H4 (cell line): ENCODE data around the gene OPHN1. TPM values are rescaled to one million over a fixed set of nuclear protein-coding genes. Genes with fewer than 3 reads are reported as not detected.
"Not testable (repeated sequence)": the region's sequence is repeated elsewhere in the genome, so short reads cannot be mapped to it uniquely, and the experiment has no call there.

ENCODE experiments used
- DNase-seq: peaks from one replicate; pipeline ENCODE4 v3.0.0-alpha.2; 2015; ENCODE audit warnings: low spot score
- total RNA-seq: library from RNA; depleted of rRNA; stranded (reverse); fragments of >200 nt; shearing (Covaris generic); gene quantifications from 2 replicates; pipeline ENCODE4 v1.2.3, GENCODE V29; 2014

OPHN1 gene
- total RNA-seq, 1 experiment from 2014 or later, result 2.0 TPM

GRCh38 chrX:68421636-68422035 is 11.7 kb downstream of the OPHN1 start:
- DNase-seq, result no peak

DNA sequence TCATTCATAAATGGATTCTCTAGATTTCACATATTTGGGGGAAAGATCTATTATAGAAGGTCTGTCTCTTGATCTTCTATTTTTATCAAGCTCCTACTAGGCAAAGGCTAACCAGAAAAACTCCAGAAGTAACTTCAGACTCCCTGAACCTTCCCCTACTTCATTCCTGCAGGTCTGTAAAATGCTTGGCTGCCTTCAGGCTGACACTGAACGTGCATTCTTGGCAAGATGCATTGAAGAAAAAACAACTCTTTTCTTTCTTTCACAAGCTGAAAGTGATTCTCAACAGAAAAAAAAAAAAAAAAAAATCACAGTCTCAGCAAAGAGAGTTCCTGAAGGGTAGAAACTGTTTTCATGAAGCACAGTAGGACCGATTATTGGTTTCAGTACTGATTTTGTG is 12.7 kb downstream of the OPHN1 start:
- no peak for DNase-seq

- DNase-seq, result no peak
Observed at GRCh38 chrX:68419975-68420374, 13.3 kb downstream of the OPHN1 start.

DNA sequence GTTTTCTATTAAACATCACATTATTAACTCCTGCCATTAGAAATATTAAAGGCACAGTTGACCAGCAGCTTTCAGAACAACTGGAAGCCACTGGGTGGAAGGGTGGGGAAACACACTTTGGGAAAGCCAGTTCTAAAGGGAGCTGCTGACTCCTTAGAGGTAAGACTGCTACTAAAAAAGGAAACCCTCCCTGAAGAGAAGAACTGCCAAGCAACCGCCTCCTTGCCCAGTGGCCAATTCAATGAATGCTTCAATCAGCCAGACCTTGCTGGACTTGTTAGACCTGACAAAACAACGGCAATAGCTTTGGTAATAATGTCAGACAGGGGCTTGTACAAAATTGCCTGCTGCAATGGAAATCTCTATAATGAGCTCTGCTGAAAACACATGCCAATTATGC is 15.6 kb downstream of the OPHN1 start:
- DNase-seq, result no peak

- peak; percentile 70 for DNase-seq
Observed at GRCh38 chrX:68416592-68416991, 16.7 kb downstream of the OPHN1 start.

DNA sequence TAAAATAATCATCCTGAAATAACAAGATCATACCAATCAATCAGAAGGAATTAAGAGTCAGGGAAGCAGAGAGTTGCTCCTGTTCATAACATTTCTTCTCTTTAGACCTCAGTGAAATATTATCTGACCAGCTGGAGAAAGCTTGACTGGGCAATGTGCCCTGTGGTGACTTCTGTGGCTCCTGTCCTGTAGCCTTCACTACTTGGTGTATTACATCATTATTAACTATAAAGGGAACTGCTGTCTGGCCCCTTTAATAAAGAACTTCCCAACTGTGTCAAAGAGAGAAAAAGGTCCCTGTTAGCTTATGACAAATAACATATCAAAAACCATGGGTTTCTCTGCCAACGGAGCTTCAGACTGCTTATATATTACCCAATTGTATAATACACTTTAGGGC is 18.0 kb downstream of the OPHN1 start:
- DNase-seq, result peak; percentile 72

DNA sequence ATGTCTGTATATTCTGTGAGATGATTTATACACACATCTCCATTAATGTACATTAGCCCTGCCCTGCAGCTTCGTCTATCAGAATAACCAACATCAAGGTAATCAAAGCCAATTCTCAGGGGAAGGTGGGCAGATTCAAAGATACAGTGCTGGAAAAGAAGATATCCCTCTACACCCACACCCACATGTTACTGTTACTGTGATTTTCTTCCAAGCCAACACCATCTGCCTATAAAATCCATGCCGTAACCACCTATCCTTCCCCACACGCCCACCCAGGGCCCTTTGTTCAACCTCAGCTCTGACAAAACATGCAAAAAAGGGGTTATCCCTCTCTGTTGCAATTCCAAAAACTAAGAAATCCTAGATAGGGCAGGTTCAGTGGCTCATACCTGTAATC is 20.0 kb downstream of the OPHN1 start:
- no peak for DNase-seq

DNA sequence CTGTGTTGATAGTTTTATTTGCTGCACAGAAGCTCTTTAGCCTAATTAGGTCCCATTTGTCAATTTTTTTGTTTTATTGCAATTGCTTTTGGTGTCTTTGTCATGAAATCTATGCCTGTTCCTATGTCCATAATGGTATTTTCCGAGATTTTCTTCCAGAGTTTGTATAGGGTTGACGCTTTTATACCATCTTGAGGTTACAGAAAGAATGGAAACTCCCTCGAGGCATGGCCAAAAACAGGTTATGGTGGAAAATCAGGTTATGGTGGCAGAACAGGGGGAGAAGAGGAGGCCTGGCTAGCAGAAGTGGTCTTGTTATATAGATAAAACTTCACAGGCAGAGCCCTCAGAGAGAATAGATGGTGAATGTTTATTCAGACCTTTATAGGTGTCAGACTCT is 21.6 kb downstream of the OPHN1 start:
- DNase-seq, result no peak

GRCh38 chrX:68409194-68409593 is 24.1 kb downstream of the OPHN1 start:
- DNase-seq, result no peak

DNA sequence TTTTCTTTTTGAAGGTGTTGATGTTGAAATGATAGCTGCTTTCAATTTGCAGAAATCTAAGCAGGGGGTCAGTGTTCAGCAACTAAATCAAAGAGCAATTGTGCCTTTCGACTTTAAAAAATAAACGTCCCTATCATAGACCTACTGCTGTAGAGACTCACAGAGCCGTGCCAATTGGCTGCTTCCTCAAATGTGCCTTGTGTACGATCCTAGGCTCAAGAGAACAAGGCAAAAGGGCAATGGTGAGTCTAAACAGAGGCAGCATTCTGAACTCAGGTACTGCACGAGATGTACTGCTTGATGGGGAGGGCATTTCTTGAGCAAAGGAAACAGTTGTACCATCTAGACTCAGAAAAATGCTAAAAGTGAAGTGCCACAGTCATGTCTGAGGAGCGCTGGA is 29.8 kb downstream of the OPHN1 start:
- DNase-seq, result no peak

GRCh38 chrX:68403038-68403437 is 30.3 kb downstream of the OPHN1 start:
- no peak for DNase-seq

DNA sequence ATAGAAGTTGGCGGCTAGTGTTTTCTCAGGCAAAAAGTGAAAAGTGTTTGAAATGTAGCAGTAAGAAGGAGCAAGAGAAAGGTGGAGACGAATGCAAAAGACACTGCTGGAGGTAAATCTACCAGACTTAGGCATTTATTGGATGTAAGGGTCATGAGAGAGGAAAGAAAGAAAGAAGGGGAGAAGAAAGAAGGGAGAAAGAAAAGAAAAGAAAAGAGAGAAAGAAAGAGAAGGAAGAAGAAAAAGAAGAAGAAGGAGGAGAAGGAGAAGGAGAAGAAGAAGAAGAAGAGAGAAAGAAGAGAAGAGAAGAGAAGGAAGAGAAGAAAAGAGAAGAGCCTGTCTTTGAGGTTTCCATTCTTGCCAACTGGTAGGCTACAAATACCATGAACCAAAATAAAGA is 31.2 kb downstream of the OPHN1 start:
- DNase-seq, result no peak

DNA sequence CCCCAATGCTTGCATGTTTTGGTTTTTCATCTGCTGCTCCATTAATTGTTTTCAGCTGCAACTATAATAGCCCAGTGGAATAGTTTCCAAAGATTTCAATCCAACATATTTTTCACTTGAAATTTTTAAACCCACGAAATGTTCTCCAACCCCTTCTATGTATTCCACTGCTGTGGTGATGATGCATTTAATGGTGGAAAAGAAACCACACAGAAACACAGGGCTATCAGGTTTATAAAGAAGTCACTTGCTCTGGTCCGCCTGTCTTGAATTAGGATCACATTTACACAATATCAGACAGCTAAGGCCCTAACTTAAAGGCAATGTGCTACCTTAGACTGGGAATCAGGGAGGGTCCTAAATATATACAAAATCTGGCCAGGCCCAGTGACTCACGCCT is 35.0 kb downstream of the OPHN1 start:
- no peak for DNase-seq

GRCh38 chrX:68396953-68397352 is 36.3 kb downstream of the OPHN1 start:
- DNase-seq, result peak; percentile 7

DNA sequence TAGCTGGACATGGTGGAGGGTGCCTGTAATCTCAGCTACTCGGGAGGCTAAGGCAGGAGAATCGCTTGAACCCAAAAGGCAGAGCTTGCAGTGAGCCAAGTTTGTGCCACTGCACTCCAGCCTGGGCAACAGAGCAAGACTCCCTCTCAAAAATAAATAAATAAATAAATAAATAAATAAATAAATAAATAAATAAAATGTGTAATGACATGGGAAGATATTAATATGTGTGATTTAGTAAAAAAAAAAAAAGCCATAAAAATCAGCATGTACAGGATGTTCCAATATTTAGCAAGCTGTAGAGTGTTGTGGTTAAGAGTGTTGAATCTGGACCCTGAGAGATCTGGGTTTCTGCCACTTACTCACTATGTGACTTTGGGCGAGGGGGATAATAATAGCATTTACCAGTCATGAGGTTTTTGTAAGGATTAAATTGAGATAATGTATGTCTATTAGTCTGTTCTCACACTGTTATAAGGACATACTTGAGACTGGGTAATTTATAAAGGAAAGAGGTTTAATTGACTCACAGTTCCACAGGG is 43.8 kb downstream of the OPHN1 start:
- not testable (repeated sequence) for DNase-seq

DNA sequence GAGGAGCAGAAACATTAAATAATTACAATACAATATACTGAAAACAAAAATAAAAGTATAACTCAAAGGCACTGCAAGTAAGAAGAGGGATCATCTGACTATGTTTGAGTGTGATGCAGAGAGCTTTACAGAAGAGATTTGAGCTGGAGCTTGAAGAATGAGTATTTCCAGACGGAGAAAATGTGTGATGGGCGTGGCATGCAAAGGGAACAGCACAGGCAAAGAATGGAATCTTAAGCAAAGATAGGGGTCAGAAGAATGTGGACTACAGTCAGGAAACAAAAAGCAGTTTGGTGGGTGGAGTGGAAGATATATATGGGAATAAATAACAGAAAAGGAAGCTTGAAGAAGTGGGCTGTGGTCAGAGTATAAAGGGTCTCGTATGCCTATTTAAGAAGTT is 45.5 kb downstream of the OPHN1 start:
- no peak for DNase-seq

- DNase-seq, result no peak
Observed at GRCh38 chrX:68383540-68383939, 49.8 kb downstream of the OPHN1 start.

DNA sequence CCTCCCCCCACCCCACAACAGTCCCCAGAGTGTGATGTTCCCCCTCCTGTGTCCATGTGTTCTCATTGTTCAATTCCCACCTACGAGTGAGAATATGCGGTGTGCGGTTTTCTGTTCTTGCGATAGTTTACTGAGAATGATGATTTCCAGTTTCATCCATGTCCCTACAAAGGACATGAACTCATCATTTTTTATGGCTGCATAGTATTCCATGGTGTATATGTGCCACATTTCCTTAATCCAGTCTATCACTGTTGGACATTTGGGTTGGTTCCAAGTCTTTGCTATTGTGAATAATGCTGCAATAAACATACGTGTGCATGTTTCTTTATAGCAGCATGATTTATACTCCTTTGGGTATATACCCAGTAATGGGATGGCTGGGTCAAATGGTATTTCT is 55.7 kb downstream of the OPHN1 start:
- DNase-seq, result not testable (repeated sequence)

GRCh38 chrX:68376373-68376772 is 56.9 kb downstream of the OPHN1 start:
- no peak for DNase-seq

GRCh38 chrX:68375803-68376202 is 57.5 kb downstream of the OPHN1 start:
- no peak for DNase-seq

DNA sequence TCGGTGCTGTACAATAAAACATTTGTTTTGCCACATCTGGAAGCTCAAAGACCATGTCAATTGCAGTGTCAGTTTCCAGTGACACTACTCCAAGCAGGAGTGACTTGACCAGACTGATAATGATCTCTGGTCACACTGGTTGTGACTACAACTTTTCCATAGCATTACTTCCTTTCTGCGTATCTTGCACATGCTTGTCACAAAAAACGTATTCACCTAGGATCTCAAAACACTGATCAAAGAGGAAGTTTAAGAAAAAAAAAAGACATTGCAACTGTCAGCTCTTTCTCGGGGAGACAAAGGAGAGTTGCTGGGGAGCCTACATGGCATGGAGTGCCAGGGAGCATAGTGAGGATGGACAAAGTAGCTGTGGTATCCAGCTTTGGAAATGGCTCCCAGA is 60.6 kb downstream of the OPHN1 start:
- DNase-seq, result no peak

GRCh38 chrX:68369559-68369958 is 63.7 kb downstream of the OPHN1 start:
- no peak for DNase-seq

DNA sequence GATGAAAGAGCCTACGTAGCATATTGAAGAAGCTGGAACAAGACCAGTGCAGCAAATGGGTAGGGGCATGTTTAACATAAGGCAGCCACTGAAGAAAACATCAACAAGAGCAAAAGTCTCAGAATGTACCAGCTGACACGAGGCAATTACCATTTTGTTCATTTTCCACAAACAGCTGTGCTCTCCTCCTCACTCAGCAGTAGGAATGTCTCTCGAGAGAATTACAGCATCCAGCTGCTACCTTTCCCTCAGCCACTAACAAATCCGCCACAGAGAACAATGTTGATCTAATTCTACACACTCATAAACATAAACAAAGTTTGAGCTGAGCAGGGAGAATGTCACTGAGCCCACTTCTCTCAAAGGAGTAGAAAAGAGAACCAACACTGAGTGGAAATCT is 68.0 kb downstream of the OPHN1 start:
- DNase-seq, result peak; percentile 49

- DNase-seq, result no peak
Observed at GRCh38 chrX:68363984-68364383, 69.3 kb downstream of the OPHN1 start.

DNA sequence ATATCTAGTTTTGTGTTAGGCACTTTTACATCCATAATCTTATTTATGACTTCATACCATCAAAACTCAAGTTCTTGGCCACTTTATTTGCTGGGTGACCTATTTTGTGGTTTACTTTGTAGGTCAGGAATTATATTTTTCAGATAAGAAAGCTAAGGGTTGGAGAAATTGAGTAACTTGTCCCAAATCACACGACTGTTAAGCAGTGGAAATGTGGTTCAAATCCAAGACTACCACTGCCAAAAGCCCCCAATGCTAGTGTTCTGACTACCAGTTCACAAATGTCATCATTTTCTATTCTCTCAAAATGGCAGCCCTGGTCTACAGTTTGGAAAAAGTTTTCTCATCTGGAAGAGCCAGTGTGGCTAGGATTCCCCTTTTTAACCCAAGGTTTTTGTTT is 74.6 kb downstream of the OPHN1 start:
- no peak for DNase-seq
